Measurements from ENCODE around the gene C11orf87.

- TF ChIP-seq CTCF (conservative IDR thresholded peaks at IDR 0.05; ENCODE audit: low read depth, low read length), result no peak
- no peak for TF ChIP-seq POLR2A (IDR thresholded peaks at IDR 0.05; ENCODE audit: low read depth, low read length)
- TF ChIP-seq RCOR1 (IDR thresholded peaks at IDR 0.05; ENCODE audit: insufficient replicate concordance, low read length), result no peak
- no peak for TF ChIP-seq ELK1 (IDR thresholded peaks at IDR 0.05; ENCODE audit: borderline replicate concordance, low read depth, low read length)
- TF ChIP-seq CEBPB (IDR thresholded peaks at IDR 0.05; ENCODE audit: low read depth, low read length), result no peak
- no peak for TF ChIP-seq RFX5 (IDR thresholded peaks at IDR 0.05; ENCODE audit: low read depth, low read length)
- TF ChIP-seq NFE2L2 (IDR thresholded peaks at IDR 0.05; ENCODE audit: low read depth, low read length), result no peak
These were observed 2.9 kb downstream of the C11orf87 start for GRCh38 chr11:109424901-109425300.

Data from IMR-90 (cell line).